Endodermal cell (in vitro differentiated cells): ENCODE results near the gene CACNA1A. TPM values are rescaled to one million over a fixed set of nuclear protein-coding genes. Genes with fewer than 3 reads are reported as not detected.

Experiments used
- DNase-seq: peaks from one replicate; pipeline ENCODE4 v3.0.0-alpha.2; 2017
- H3K27ac ChIP-seq: 2 replicates; pipeline ENCODE4 v1.5.1; 2013; ENCODE audit warnings: mild to moderate bottlenecking, low read depth, low read length, moderate library complexity
- H3K27me3 ChIP-seq: 2 replicates; pipeline ENCODE4 v1.6.1; 2013; ENCODE audit warnings: mild to moderate bottlenecking, low read length, moderate library complexity; ENCODE audit not compliant: insufficient read depth, control insufficient read depth, poor library complexity, severe bottlenecking
- H3K36me3 ChIP-seq: 2 replicates; pipeline ENCODE4 v1.7.0; 2013; ENCODE audit warnings: mild to moderate bottlenecking, low read length, moderate library complexity; ENCODE audit not compliant: control insufficient read depth, insufficient read depth
- H3K4me1 ChIP-seq: one replicate; pipeline ENCODE4 v1.7.0; 2013; ENCODE audit warnings: low read length; ENCODE audit not compliant: control insufficient read depth, insufficient read depth
- H3K4me3 ChIP-seq: 2 replicates; pipeline ENCODE4 v1.5.1; 2013; ENCODE audit warnings: mild to moderate bottlenecking, low read length, moderate library complexity
- H3K9ac ChIP-seq: 2 replicates; pipeline ENCODE4 v1.6.1; 2013; ENCODE audit warnings: mild to moderate bottlenecking, low read length, moderate library complexity; ENCODE audit not compliant: poor library complexity, severe bottlenecking; ENCODE audit errors: extremely low read depth
- H3K9me3 ChIP-seq: 2 replicates; pipeline ENCODE4 v1.6.1; 2013; ENCODE audit warnings: mild to moderate bottlenecking, low read length, moderate library complexity; ENCODE audit not compliant: control insufficient read depth
- H3K27ac Mint-ChIP-seq: 2 replicates; pipeline ENCODE4 v1.8.0; 2020; ENCODE audit warnings: mixed read lengths
- H3K27me3 Mint-ChIP-seq: 2 replicates; pipeline ENCODE4 v1.8.0; 2021; ENCODE audit warnings: mild to moderate bottlenecking, mixed read lengths; ENCODE audit not compliant: insufficient read depth
- H3K36me3 Mint-ChIP-seq: 2 replicates; pipeline ENCODE4 v1.8.0; 2020; ENCODE audit warnings: low read depth, mixed read lengths
- H3K4me1 Mint-ChIP-seq: 2 replicates; pipeline ENCODE4 v1.8.0; 2020; ENCODE audit warnings: mixed read lengths
- H3K4me3 Mint-ChIP-seq: 2 replicates; pipeline ENCODE4 v1.8.0; 2020; ENCODE audit warnings: mild to moderate bottlenecking, moderate library complexity, mixed read lengths
- H3K9me3 Mint-ChIP-seq: 2 replicates; pipeline ENCODE4 v1.8.0; 2020; ENCODE audit warnings: mild to moderate bottlenecking, mixed read lengths
- WGBS, 2 experiments: methylation state at CpG; one replicate each; pipeline versions ENCODE4 v1.1.5 to v1.1.7; 2013; ENCODE audit warnings: missing lambda C conversion rate in 2 of 2, mixed read lengths in 1 of 2; ENCODE audit not compliant: insufficient coverage in 1 of 2, insufficient read length in 1 of 2; 5-methylcytosine and 5-hydroxymethylcytosine counted together
- total RNA-seq, 2 donors: library from RNA; stranded (reverse); fragmentation: NEBNext Ultra II Directional in 1 of 2; extraction: Animal tissue kit (Norgen Biotek cat#: 25700) in 1 of 2; gene quantifications; 2 replicates in 1 of 2; 3 replicates in 1 of 2; pipeline ENCODE4 v1.2.1, GENCODE V29; 2021
- TF ChIP-seq, protein P1 (sequence below): fragments of 200-600 bp; sonication (generic); conservative IDR thresholded peaks from 2 replicates; pipeline ENCODE4 v1.5.0; 2021; ENCODE audit warnings: antibody characterized with exemption, mild to moderate bottlenecking

CACNA1A gene
- total RNA-seq, 2 donors from 2014 or later = 8.0 to 10.6 TPM

DNA sequence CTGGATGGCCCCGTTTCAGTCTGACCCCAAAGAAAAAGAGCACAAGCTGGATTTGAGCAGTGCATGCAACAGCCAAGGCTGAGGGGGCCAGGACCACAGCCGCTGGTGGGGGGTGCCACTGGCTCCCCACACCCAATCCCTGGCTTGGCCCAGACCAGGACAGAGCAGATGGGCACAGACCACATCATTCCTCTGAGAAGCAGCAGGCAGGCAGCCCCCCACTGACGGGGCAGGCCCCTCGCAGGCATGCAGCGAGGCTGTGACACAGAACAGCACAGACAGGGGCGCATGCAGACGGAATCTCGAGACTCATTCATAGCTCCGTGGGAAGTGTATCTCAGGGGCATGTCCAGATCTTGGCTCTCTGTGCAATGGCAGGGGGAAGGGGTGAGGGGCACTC lies 281.2 kb downstream of the CACNA1A start:
- H3K27ac Mint-ChIP-seq = no peak overlapping the region
- H3K4me1 Mint-ChIP-seq = no peaks in the 10 kb centered on the region
- Histone ChIP-seq H3K4me1 (no peaks in the 10 kb centered on the region), H3K9me3 (no peaks in the 10 kb centered on the region), H3K36me3 (no peaks in the 10 kb centered on the region), H3K27me3 (no peaks in the 10 kb centered on the region), H3K9ac (no peak overlapping the region), H3K4me3 (no peak overlapping the region), H3K27ac (no peak overlapping the region)
- no peak for DNase-seq
- TF ChIP-seq, protein P1, sequence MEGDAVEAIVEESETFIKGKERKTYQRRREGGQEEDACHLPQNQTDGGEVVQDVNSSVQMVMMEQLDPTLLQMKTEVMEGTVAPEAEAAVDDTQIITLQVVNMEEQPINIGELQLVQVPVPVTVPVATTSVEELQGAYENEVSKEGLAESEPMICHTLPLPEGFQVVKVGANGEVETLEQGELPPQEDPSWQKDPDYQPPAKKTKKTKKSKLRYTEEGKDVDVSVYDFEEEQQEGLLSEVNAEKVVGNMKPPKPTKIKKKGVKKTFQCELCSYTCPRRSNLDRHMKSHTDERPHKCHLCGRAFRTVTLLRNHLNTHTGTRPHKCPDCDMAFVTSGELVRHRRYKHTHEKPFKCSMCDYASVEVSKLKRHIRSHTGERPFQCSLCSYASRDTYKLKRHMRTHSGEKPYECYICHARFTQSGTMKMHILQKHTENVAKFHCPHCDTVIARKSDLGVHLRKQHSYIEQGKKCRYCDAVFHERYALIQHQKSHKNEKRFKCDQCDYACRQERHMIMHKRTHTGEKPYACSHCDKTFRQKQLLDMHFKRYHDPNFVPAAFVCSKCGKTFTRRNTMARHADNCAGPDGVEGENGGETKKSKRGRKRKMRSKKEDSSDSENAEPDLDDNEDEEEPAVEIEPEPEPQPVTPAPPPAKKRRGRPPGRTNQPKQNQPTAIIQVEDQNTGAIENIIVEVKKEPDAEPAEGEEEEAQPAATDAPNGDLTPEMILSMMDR = no peak
- H3K27me3 Mint-ChIP-seq = peaks cover 3% of the 10 kb centered on the region
- no peak overlapping the region for H3K4me3 Mint-ChIP-seq
- whole genome bisulfite sequencing, 2 experiments = 80 to 83% methylated on average over 9 of the region's 9 CpGs
- no peaks in the 10 kb centered on the region for H3K9me3 Mint-ChIP-seq
- no peaks in the 10 kb centered on the region for H3K36me3 Mint-ChIP-seq

DNA sequence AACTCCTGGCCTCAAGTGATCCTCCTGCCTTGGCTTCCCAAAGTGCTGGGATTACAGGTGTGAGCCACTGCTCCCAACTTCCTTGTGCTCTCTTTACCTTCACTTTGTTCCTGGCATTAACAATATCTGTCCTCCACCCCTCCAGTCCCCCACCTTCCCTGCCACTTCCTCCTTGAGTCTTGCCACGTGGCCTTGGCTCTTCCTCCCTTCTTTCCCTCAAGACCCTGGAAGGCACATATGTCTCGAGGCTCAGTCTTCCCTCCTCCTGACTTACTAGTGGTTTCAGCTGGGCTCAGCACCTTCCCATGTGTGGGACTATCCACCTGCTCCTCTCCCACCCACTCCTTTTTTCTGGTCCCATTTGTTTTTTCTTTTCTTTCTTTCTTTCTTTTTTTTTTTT lies 285.4 kb downstream of the CACNA1A start:
- Mint-ChIP-seq H3K27me3 (no peaks in the 10 kb centered on the region), H3K9me3 (no peaks in the 10 kb centered on the region), H3K4me3 (no peak overlapping the region), H3K4me1 (peaks cover 11% of the 10 kb centered on the region), H3K27ac (no peak overlapping the region), H3K36me3 (no peaks in the 10 kb centered on the region)
- Histone ChIP-seq H3K27ac (no peak overlapping the region), H3K9me3 (no peaks in the 10 kb centered on the region), H3K36me3 (no peaks in the 10 kb centered on the region), H3K4me3 (no peak overlapping the region), H3K4me1 (peaks cover 4% of the 10 kb centered on the region), H3K9ac (no peak overlapping the region), H3K27me3 (no peaks in the 10 kb centered on the region)
- TF ChIP-seq, protein P1 = no peak
- DNase-seq = no peak
- WGBS, 2 experiments = 77 to 94% methylated on average over 2 of the region's 2 CpGs

DNA sequence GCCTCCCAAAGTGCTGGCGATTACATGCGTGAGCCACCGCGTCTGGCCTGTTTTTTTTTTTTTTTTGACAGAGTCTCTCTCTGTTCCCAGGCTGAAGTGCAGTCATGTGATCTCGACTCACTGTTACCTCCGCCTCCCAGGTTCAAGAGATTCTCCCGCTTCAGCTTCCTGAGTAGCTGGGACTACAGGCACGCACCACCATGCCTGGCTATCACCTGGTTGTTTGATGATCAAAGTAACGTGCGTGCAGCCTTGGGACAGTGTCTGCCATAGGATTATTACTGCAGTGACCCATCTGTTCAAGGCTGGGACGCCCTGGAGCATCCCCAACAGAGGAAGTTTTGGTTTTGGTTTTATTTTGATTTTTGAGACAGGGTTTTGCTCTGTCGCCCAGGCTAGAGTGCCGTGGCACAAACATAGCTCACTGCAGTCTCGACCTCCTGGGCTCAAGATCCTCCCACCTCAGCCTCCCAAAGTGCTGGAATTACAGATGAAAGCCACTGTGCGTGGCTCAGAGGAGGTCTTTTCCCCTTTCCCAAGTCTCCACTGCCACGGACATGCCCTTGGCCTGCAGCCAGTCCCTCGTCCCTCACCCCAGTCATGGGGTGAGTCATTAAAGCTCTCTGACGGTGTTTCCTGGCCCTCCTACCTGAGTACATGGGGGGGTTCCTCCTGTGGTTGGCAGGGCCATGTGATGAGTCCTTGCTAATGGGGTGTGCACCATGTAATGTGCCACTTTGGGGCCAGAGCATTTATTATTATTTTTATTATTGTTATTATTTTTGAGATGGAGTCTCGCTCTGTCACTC lies 290.5 kb downstream of the CACNA1A start:
- peaks cover 4% of the 10 kb centered on the region for H3K4me1 ChIP-seq
- Mint-ChIP-seq H3K36me3 (no peaks in the 10 kb centered on the region), H3K4me3 (no peak overlapping the region), H3K27me3 (no peaks in the 10 kb centered on the region), H3K27ac (no peak overlapping the region), H3K9me3 (no peaks in the 10 kb centered on the region), H3K4me1 (peaks cover 11% of the 10 kb centered on the region)
- DNase-seq = no peak
- H3K36me3 ChIP-seq = no peaks in the 10 kb centered on the region
- WGBS, 2 experiments = 89 to 91% methylated on average over 14 to 19 of the region's 19 CpGs
- H3K27me3 ChIP-seq = no peaks in the 10 kb centered on the region
- H3K4me3 ChIP-seq = no peak overlapping the region
- no peak overlapping the region for H3K27ac ChIP-seq
- TF ChIP-seq, protein P1 = no peak
- H3K9me3 ChIP-seq = no peaks in the 10 kb centered on the region
- H3K9ac ChIP-seq = no peak overlapping the region
